IPS DF 6.9 (cell line): Measurements from ENCODE around the gene ASRGL1.
A peak's percentile ranks its signal among the peaks of the same experiment; 100 is the strongest.
"Not testable (repeated sequence)": the region's sequence is repeated elsewhere in the genome, so short reads cannot be mapped to it uniquely, and the experiment has no call there.

Experiments
- DNase-seq: peaks from one replicate; pipeline ENCODE4 v3.0.0-alpha.2; 2013; ENCODE audit warnings: low read depth, low spot score
- H3K27ac ChIP-seq: one replicate; pipeline ENCODE4 v1.5.1; 2013; ENCODE audit warnings: low read length, control low read depth
- H3K27me3 ChIP-seq: 2 replicates; pipeline ENCODE4 v1.6.1; 2013; ENCODE audit warnings: mild to moderate bottlenecking, low read length; ENCODE audit not compliant: control insufficient read depth, insufficient read depth
- H3K36me3 ChIP-seq: 2 replicates; pipeline ENCODE4 v1.6.1; 2013; ENCODE audit warnings: low read length; ENCODE audit not compliant: control insufficient read depth, insufficient read depth
- H3K4me1 ChIP-seq: 2 replicates; pipeline ENCODE4 v1.6.1; 2013; ENCODE audit warnings: low read length; ENCODE audit not compliant: control insufficient read depth, insufficient read depth
- H3K4me3 ChIP-seq: 2 replicates; pipeline ENCODE4 v1.5.1; 2013; ENCODE audit warnings: mild to moderate bottlenecking, low read length
- H3K9me3 ChIP-seq: 2 replicates; pipeline ENCODE4 v1.6.1; 2013; ENCODE audit warnings: low read length, inconsistent platforms; ENCODE audit not compliant: control insufficient read depth, insufficient read depth
- WGBS: extraction: QIAGEN DNeasy Blood & Tissue Kit; methylation state at CpG from one replicate; pipeline ENCODE4 v1.1.7; 2013; ENCODE audit warnings: mixed read lengths, missing lambda C conversion rate; ENCODE audit not compliant: insufficient read length, insufficient coverage; 5-methylcytosine and 5-hydroxymethylcytosine counted together

The ASRGL1 gene

GRCh38 chr11:62326719-62327118 is 10.5 kb upstream of the ASRGL1 start:
- no CpG with 5 or more reads among the region's 6 CpGs for WGBS
- H3K9me3 ChIP-seq, H3K27me3 ChIP-seq, H3K36me3 ChIP-seq, H3K4me3 ChIP-seq, H3K27ac ChIP-seq, H3K4me1 ChIP-seq, DNase-seq: not testable (repeated sequence)

GRCh38 chr11:62327541-62327940 is 9.7 kb upstream of the ASRGL1 start:
- not testable (repeated sequence) for H3K4me1 ChIP-seq, H3K9me3 ChIP-seq, H3K4me3 ChIP-seq, H3K27ac ChIP-seq, H3K27me3 ChIP-seq, DNase-seq, H3K36me3 ChIP-seq
- no CpG with 5 or more reads among the region's 14 CpGs for WGBS

- H3K27me3 ChIP-seq, H3K9me3 ChIP-seq, H3K4me3 ChIP-seq, H3K36me3 ChIP-seq, H3K27ac ChIP-seq, H3K4me1 ChIP-seq, DNase-seq: not testable (repeated sequence)
- no CpG with 5 or more reads among the region's 3 CpGs for WGBS
Observed at GRCh38 chr11:62331264-62331663, 6.0 kb upstream of the ASRGL1 start.

- H3K27me3 ChIP-seq, result no peaks in the 10 kb centered on the region
- H3K9me3 ChIP-seq, result no peaks in the 10 kb centered on the region
- WGBS, result no CpG with 5 or more reads among the region's 5 CpGs
- peaks cover 3% of the 10 kb centered on the region; the same call in 1 of the 2 replicates for H3K4me1 ChIP-seq
- H3K4me3 ChIP-seq, result no peak overlapping the region
- H3K36me3 ChIP-seq, result no peaks in the 10 kb centered on the region
- H3K27ac ChIP-seq, result no peak overlapping the region
- DNase-seq, result no peak
Observed at GRCh38 chr11:62333768-62334167, 3.5 kb upstream of the ASRGL1 start.

DNA sequence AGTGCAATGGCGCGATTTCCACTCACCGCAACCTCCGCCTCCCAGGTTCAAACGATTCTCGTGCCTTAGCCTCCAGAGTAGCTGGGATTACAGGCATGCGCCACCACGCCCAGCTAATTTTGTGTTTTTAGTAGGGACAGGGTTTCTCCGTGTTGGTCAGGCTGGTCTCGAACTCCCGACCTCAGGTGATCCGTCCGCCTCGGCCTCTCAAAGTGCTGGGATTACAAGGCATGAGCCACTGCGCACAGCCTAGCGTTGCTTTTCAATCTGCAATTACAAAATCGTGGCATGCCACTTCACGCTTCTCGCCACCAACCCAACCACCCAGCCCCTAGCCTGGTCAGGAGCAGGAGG is 322 bp upstream of the ASRGL1 start:
- H3K4me3 ChIP-seq, result peak overlapping the region; percentile 87; the same call in 1 of the 2 replicates
- H3K9me3 ChIP-seq, DNase-seq, H3K27me3 ChIP-seq, H3K36me3 ChIP-seq, H3K27ac ChIP-seq, H3K4me1 ChIP-seq: not testable (repeated sequence)
- WGBS, result no CpG with 5 or more reads among the region's 19 CpGs

- DNase-seq, result no peak
- no peaks in the 10 kb centered on the region for H3K27me3 ChIP-seq
- H3K9me3 ChIP-seq, result no peaks in the 10 kb centered on the region
- H3K36me3 ChIP-seq, result no peaks in the 10 kb centered on the region
- H3K4me3 ChIP-seq, result peak overlapping the region; percentile 87; the same call in 1 of the 2 replicates
- H3K4me1 ChIP-seq, result peaks cover 2% of the 10 kb centered on the region; the same call in 1 of the 2 replicates
- no peak overlapping the region for H3K27ac ChIP-seq
- WGBS, result no CpG with 5 or more reads among the region's 1 CpG
Observed at GRCh38 chr11:62338218-62338617, 970 bp downstream of the ASRGL1 start.

GRCh38 chr11:62340269-62340901 is 3.1 kb downstream of the ASRGL1 start:
- Histone ChIP-seq H3K4me1 (peaks cover 2% of the 10 kb centered on the region; the same call in 1 of the 2 replicates), H3K9me3 (no peaks in the 10 kb centered on the region), H3K27ac (no peak overlapping the region), H3K4me3 (no peak overlapping the region), H3K36me3 (no peaks in the 10 kb centered on the region), H3K27me3 (no peaks in the 10 kb centered on the region)
- WGBS, result no CpG with 5 or more reads among the region's 6 CpGs
- DNase-seq, result no peak

DNA sequence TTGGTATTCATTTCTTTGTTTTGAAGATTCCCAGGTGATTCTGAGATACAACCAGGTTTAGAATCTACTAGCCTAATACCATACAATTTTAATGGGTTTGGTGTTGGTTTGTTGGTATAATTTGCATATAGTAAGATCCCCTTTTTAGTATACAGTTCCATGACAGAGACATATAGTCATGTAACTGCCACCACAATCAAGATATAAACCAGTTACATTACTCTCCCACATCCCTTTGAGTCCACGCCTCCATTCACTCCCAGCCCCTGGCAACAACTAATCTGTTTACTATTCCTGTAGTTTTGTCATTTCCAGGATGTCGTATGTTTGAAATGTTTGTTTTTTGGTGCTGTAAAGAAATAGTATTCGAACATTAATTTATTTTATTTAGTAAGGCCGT is 4.3 kb downstream of the ASRGL1 start:
- no peaks in the 10 kb centered on the region for H3K9me3 ChIP-seq
- H3K27ac ChIP-seq, result no peak overlapping the region
- no peak for DNase-seq
- H3K27me3 ChIP-seq, result no peaks in the 10 kb centered on the region
- no peak overlapping the region for H3K4me3 ChIP-seq
- 100% methylated on average over 2 of the region's 4 CpGs for WGBS
- peaks cover 2% of the 10 kb centered on the region; the same call in 1 of the 2 replicates for H3K4me1 ChIP-seq
- no peaks in the 10 kb centered on the region for H3K36me3 ChIP-seq

DNA sequence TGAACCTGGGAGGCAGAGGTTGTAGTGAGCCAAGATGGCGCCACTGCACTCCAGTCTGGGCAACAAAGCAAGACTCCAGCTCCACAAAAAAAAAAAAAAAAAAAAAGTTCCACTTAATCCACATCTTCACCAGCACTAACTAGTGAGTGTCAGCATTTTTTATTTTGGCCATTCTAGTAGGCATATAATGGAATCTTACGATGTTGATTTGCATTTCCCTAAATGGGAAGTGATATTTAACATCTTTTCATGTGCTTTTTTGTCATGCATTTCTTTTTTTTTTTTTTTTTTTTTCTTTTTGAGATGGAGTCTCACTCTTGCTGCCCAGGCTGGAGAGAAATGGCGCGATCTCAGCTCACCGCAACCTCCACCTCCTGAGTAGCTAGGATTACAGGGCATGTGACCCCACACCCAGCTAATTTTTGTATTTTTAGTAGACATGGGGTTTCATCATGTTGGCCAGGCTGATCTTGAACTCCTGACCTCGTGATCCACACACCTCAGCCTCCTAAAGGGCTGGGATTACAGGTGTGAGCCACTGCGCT is 6.5 kb downstream of the ASRGL1 start:
- not testable (repeated sequence) for H3K27ac ChIP-seq, H3K4me1 ChIP-seq, H3K4me3 ChIP-seq, DNase-seq, H3K9me3 ChIP-seq, H3K36me3 ChIP-seq, H3K27me3 ChIP-seq
- no CpG with 5 or more reads among the region's 7 CpGs for WGBS

- Histone ChIP-seq H3K27ac (no peak overlapping the region), H3K36me3 (no peaks in the 10 kb centered on the region), H3K4me1 (no peaks in the 10 kb centered on the region), H3K27me3 (no peaks in the 10 kb centered on the region), H3K9me3 (no peaks in the 10 kb centered on the region), H3K4me3 (no peak overlapping the region)
- DNase-seq, result no peak
- WGBS, result no CpG with 5 or more reads among the region's 1 CpG
Observed at GRCh38 chr11:62344210-62344609, 7.0 kb downstream of the ASRGL1 start.

- no peaks in the 10 kb centered on the region for H3K27me3 ChIP-seq
- WGBS, result no CpG with 5 or more reads among the region's 6 CpGs
- no peak overlapping the region for H3K27ac ChIP-seq
- no peaks in the 10 kb centered on the region for H3K4me1 ChIP-seq
- no peak overlapping the region for H3K4me3 ChIP-seq
- H3K36me3 ChIP-seq, result no peaks in the 10 kb centered on the region
- no peak for DNase-seq
- no peaks in the 10 kb centered on the region for H3K9me3 ChIP-seq
Observed at GRCh38 chr11:62345861-62346260, 8.6 kb downstream of the ASRGL1 start.
